Measurements from ENCODE around the gene ANKRD12.

Gene ANKRD12

DNA sequence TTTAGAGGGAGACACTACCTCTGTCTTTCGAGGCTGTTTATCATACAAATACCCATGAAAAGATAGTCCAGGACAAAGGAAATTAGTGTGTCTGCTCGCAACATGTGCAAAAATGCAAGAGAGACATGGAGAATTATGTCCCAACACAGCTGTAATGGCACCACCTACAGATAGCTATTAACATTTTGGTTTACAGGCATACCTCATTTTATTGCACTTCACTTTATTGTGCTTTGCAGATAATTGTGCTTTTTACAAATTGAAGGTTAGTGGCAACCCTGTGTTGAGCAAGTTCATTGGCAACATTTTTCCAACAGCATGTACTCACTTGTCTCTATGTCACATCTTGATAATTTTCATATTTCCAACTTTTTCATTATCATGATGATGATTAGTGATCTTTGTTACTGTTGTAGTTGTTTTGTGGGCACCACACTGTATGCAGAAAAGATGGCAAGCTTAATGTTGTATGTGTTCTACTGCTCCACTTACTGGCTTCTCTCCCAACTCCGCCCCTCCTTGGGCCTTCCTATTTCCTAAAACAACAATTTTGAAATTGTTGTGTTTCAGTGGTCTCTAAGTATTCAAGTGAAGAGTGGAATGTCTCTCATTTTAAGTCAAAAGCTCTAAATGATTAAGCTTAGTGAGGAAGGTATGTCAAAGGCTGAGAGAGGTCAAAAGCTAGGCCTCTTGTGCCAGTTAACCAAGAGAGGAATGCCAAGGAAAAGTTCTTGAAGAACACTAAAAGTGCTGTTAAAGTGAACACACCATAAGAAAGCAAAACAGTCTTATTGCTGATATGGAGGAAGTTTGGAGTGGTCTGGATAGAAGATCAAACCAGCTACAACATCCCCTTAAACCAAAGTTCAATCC is 52.0 kb downstream of the ANKRD12 start:
- peaks cover 2% of the 10 kb centered on the region for H3K79me2 ChIP-seq
- H3K36me3 ChIP-seq (ENCODE audit: control insufficient read depth, insufficient read depth, low read length) = no peaks in the 10 kb centered on the region
- H3K9ac ChIP-seq = no peak overlapping the region
- TF ChIP-seq, protein P1, sequence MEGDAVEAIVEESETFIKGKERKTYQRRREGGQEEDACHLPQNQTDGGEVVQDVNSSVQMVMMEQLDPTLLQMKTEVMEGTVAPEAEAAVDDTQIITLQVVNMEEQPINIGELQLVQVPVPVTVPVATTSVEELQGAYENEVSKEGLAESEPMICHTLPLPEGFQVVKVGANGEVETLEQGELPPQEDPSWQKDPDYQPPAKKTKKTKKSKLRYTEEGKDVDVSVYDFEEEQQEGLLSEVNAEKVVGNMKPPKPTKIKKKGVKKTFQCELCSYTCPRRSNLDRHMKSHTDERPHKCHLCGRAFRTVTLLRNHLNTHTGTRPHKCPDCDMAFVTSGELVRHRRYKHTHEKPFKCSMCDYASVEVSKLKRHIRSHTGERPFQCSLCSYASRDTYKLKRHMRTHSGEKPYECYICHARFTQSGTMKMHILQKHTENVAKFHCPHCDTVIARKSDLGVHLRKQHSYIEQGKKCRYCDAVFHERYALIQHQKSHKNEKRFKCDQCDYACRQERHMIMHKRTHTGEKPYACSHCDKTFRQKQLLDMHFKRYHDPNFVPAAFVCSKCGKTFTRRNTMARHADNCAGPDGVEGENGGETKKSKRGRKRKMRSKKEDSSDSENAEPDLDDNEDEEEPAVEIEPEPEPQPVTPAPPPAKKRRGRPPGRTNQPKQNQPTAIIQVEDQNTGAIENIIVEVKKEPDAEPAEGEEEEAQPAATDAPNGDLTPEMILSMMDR (IDR thresholded peaks at IDR 0.05) = no peak
- H3K4me2 ChIP-seq (ENCODE audit: low read length) = no peak overlapping the region
- no peak overlapping the region for H3K27ac ChIP-seq
- H3K4me3 ChIP-seq (ENCODE audit: low read depth, low read length) = no peak overlapping the region
- no peaks in the 10 kb centered on the region for H3K9me3 ChIP-seq (ENCODE audit: control insufficient read depth, low read length)
- no peak overlapping the region for H2AFZ ChIP-seq
- H3K4me1 ChIP-seq = peaks cover 5% of the 10 kb centered on the region
- no peaks in the 10 kb centered on the region for H3K27me3 ChIP-seq (ENCODE audit: control insufficient read depth, insufficient read depth, low read length)

DNA sequence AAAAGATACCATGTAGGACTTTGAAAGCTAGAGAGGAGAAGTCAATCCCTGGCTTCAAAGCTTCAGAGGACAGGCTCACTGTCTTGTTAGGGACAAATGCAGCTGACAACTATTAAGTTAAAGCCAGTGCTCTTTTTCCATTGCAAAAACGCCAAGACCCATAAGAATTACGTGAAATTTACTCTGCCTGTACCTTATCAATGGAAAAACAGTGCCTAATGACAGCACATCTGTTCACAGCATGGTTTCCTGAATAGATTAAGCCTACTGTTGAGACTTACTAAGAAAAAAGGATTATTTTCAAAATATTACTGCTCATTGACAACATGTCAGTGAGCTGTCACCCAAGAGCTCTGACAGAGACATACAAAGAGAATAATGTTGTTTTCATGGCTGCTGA is 52.9 kb downstream of the ANKRD12 start:
- Histone ChIP-seq H3K4me3 (ENCODE audit: low read depth, low read length) (no peak overlapping the region), H3K27ac (no peak overlapping the region), H3K79me2 (peaks cover 3% of the 10 kb centered on the region), H3K9me3 (ENCODE audit: control insufficient read depth, low read length) (no peaks in the 10 kb centered on the region), H2AFZ (no peak overlapping the region), H3K27me3 (ENCODE audit: control insufficient read depth, insufficient read depth, low read length) (no peaks in the 10 kb centered on the region), H3K4me1 (peaks cover 5% of the 10 kb centered on the region), H3K36me3 (ENCODE audit: control insufficient read depth, insufficient read depth, low read length) (no peaks in the 10 kb centered on the region), H3K4me2 (ENCODE audit: low read length) (no peak overlapping the region), H3K9ac (no peak overlapping the region)
- TF ChIP-seq, protein P1 (IDR thresholded peaks at IDR 0.05) = no peak

DNA sequence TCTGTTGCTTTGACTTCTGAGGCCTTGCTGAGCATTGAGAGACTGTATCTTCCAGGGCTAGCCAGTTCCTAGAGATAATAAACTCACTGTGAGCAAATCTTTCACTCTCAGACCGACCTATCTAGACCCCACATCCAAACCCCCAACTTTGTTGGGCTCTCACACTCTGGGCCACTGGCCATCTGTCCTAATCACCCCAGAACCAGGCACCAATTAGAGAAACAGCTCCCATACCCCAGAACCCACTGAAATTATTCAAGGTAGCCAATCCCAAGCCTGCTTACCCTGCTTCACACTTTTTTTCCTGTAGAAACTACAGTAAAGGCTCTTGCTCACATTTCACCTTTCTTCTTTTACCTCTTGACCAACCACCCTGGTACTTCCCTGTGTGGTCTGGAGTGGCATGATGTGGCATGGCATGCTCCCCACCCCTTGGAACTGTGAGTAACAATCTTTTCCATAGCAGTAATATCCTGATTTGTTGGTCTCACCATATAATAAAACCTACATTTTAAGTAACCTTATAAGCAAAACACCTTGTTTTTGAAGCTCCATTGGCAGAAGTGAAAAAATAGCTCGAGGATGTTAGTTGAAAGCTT is 55.2 kb downstream of the ANKRD12 start:
- H3K4me2 ChIP-seq (ENCODE audit: low read length) = no peak overlapping the region
- no peak overlapping the region for H3K27ac ChIP-seq
- TF ChIP-seq, protein P1 (IDR thresholded peaks at IDR 0.05) = no peak

DNA sequence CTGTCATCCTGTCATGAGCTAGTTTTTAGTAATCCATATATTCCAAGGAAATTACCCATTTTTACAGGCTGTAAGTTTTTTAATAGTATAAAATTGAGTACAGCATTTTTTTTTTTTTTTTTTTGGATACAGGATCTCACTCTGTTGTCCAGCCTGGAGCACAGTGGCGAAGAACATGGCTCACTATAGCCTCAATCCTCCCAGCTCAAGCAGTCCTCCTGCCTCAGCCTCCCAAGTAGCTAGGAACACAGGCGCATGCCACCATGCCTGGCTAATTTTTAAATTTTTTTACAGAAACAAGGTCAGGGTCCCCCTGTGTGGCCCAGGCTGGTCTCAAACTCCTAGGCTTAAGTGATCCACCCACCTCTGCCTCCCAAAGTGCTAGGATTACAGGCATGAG is 56.5 kb downstream of the ANKRD12 start:
- no peaks in the 10 kb centered on the region for H3K4me1 ChIP-seq
- H3K36me3 ChIP-seq (ENCODE audit: control insufficient read depth, insufficient read depth, low read length) = no peaks in the 10 kb centered on the region
- no peaks in the 10 kb centered on the region for H3K27me3 ChIP-seq (ENCODE audit: control insufficient read depth, insufficient read depth, low read length)
- H2AFZ ChIP-seq = no peak overlapping the region
- H3K79me2 ChIP-seq = peaks cover 7% of the 10 kb centered on the region
- no peaks in the 10 kb centered on the region for H3K9me3 ChIP-seq (ENCODE audit: control insufficient read depth, low read length)
- no peak overlapping the region for H3K4me3 ChIP-seq (ENCODE audit: low read depth, low read length)
- TF ChIP-seq, protein P1 (IDR thresholded peaks at IDR 0.05) = no peak
- H3K4me2 ChIP-seq (ENCODE audit: low read length) = no peak overlapping the region
- no peak overlapping the region for H3K27ac ChIP-seq
- H3K9ac ChIP-seq = no peak overlapping the region

More for the DNA sequence above, 55.2 kb downstream of the ANKRD12 start:
- Histone ChIP-seq H3K27me3 (ENCODE audit: control insufficient read depth, insufficient read depth, low read length) (no peaks in the 10 kb centered on the region), H3K4me3 (ENCODE audit: low read depth, low read length) (no peak overlapping the region), H3K9ac (no peak overlapping the region), H3K36me3 (ENCODE audit: control insufficient read depth, insufficient read depth, low read length) (no peaks in the 10 kb centered on the region), H3K79me2 (peaks cover 7% of the 10 kb centered on the region), H3K9me3 (ENCODE audit: control insufficient read depth, low read length) (no peaks in the 10 kb centered on the region), H3K4me1 (no peaks in the 10 kb centered on the region), H2AFZ (no peak overlapping the region)

Data from parathyroid adenoma (tissue), 2 donors.